DMS53 treated with DMSO at 0.1 percent for 48 hours (cell line): ENCODE results near the gene SULF2.
"Not testable (repeated sequence)": the region's sequence is repeated elsewhere in the genome, so short reads cannot be mapped to it uniquely, and the experiment has no call there.

Experiments used
- DNase-seq: peaks from one replicate; lab custom pipeline; 2025; ENCODE audit not compliant: unreplicated experiment; lab: John Stamatoyannopoulos, UW

The SULF2 gene

DNA sequence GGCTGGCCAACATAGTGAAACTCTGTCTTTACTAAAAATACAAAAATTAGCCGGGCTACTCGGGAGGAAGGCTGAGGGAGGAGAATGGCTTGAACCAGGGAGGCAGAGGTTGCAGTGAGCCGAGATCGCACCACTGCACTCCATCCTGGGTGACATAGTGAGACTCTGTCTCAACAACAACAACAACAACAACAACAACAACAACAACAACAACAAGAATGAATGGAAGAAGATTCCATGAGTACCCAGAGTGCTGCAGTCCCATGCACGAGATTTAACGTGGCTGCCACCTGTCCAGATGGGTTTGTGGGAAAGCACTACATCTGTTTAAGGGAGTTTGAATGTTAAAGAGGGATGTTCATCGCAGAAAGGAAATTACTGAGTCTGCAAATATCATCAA, 19.7 kb upstream of the SULF2 start:
- DNase-seq = not testable (repeated sequence)

DNA sequence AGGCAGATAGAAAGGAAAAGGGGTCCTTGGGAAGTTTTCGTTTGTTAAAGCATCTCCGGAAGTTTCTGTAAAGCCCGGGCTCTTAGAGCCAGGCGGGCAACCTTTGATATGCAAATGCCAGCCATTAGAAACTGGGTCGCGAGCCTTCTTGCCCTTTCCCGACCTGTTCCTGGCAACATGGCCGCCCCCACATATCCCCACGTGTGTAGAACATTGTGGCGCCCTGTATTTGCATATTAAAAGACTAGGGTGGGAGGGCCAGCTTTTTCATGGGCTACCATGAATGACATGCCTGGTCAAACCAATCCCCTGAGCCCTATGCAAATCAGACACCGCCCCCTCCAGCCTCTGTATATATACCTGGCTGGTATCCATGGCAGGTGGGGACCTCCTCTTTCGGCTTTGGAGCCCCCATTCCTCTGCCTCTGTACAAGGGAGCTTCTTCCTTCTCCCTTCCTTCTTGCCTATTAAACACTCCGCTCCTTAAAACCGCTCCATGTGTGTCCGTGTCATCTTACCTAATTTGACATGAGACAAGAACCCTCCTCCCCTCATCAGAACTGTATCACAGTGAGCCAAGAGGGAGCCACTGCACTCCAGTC, 19.0 kb upstream of the SULF2 start:
- not testable (repeated sequence) for DNase-seq

DNA sequence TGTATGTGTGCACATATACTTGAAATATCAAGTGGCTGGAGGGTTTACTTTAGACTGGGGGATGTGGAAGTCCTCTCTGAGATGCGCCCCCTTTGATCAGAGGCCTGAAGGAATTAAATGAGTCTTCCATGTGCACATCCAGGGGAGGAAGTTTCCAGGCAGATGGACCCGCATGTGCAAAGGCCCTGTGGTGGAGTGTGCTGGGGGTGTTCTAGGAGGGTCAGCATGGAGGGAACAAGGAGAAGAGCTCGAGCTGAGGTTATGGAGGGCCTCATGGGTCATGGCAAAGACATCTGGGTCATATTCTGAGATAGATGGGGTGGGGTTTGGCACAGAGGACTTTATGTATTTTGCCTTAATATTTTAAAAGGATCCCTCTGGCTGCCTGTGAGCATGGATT, 17.7 kb upstream of the SULF2 start:
- DNase-seq = no peak

DNA sequence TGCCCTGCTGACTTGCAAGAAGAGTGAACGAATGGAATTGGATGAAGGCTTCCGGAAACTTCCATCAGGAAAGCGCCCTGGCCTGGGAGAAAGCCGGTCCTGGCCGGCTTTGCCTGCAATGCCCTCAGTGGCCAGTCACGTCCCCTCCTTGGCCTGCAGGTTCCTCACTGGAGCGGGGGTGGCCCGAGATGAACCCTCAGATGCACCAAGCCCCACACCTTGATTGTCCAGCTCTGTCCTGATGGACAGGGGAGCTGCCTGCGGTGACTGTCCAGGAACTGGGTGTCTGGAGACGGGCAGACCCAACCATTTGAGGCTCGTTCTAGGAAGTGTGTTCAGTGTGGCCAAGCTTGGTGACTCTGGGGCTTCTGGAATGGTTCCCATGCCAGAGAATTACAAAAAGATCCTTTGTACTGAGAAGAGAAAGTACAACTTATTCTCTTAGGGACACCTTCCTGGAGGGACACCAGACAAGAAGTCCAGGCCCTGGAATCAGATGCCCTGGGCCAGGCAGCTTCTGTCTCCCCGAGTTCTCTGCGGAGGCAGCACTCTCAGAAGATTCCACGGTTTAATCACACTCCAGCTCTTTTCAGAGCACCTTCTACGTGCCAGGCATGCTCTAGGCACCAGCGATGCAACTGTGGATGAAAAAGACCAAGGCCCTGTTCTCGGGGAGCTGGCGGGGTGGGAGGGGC, 17.1 kb upstream of the SULF2 start:
- DNase-seq = no peak

DNA sequence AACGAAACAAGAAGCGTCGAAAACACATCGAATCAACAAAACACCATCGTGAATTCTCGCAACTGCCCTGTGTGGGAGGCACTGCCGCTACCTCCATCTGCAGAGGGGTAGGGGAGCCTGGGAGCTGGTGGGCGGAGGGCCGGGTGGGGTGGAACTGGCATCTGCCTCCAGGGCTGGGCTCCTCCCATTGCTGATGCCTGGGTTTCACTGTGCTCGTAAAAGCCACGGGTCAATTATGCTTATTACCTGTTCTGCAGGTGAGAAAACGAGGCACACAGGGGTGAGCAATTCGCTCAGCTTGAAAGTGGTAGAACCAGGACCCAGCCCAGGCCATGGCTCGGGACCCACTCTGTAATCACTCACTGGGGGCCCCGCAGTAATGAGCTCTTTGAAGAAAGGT, 16.5 kb upstream of the SULF2 start:
- no peak for DNase-seq

DNA sequence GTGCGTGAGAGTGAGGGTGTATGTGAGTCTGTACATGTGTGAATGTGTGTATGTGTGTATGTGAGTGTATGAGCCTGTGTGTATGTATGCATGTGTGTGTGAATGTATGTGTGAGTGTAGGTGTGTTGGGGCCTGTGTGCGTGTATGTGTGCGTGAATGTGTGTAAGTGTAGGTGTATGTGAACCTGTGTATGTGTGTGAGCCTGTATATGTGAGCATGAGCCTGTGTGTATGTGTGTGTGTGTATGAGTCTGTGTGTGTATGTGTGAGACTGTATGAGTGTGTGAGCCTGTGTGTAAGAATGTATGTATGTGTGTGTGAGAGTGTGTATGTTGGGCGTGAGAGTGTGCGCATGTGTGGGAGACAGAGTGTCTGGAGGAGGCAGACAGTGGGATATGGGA, 15.8 kb upstream of the SULF2 start:
- no peak for DNase-seq

DNA sequence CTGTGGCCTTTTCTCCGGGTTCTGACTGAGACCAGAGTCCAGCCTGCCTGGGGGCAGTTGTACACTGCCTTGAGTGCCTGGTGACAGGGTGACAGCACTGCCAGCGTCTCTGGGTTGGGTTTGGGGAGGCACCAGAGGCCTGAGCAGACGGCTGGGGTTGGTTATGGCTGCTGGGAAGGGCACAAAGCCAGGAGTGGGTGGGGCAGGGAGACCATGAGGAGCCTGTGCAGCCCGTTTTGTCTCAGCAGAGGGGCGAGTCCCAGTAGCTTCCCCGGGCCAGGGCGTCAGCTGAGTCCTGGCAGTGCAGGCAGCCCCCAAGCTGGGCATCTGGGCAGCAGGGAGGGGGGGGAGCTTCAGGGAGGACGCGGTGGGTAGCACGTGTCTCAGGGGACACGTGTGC, 15.3 kb upstream of the SULF2 start:
- DNase-seq = no peak

DNA sequence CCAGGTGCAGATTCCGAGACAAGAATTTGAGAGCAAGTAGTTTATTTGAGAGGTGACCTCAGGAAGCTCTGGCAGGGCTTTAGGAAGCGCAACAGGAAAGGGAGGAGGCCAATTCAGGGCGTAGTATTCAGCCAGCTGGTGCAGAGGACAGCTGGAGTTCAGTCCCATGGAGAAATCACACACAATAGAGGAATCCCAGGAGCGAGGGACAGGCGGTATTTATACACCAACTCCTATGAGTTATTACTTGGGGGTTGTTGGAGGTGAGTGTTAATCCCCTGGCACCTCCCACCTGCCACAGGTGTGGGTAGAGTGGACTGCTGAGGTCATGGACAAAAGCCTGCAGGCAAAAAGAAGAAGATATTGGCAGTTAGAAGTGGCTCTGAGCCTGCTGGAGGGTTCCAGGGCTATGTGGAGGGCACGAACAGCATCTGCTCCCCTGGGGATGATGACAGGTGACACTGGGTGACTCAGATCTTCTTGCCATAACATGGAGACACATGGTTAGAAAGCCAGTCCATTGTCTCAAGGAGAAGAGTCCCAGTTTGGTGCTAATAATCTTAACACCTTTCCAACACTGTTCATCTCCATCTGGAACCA, 13.9 kb upstream of the SULF2 start:
- no peak for DNase-seq

DNA sequence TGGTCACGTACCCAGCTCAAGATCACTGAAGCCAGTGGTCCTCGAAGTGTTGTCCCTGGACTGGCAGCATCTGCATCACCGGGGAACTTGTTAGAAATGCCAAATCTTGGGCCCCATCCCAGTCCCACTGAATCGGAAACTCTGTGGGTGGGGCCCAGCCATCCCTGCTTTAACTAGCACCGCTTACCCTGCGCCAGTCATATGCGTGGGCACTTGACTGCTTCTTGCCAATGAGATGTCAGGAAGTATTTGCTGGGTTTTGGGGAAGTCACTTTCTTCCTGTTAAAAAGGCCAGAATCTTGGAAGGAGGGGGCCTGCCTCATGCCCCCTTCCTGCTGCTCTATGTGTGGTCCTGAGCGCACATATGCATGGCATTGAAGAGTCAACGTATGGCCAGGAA, 11.7 kb upstream of the SULF2 start:
- no peak for DNase-seq

DNA sequence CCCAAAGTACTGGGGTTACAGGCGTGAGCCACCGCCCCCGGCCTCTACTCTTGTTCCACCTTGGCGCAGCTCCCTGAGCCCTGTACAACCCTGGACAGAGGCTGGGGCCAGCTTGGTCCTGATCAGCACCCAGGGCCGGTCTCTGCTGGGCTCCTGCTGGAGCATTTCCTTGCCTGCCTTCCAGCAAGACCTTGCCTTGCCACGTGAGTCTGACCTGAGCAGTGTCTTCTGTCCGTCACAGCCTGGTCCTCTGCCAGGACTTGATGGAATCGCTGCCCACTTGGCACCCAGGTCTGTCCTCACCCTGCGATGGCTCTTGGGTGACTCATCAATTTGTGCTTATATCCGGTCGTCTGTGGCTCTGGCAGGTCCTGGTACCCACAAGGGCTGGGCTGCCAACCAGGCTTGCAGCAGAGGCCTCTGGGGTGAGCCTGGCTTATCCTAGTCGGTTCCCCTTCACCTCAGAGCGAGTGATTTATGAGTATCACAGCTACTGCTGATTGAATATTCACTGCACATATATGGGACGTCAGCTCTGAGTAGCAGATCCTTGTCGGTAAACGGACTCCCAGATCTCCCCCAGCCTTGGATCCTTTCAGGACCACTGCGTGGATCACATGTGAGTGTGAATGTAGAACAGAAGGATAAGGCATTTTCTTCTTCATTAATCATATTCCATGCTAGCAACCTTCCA, 10.1 kb upstream of the SULF2 start:
- no peak for DNase-seq

DNA sequence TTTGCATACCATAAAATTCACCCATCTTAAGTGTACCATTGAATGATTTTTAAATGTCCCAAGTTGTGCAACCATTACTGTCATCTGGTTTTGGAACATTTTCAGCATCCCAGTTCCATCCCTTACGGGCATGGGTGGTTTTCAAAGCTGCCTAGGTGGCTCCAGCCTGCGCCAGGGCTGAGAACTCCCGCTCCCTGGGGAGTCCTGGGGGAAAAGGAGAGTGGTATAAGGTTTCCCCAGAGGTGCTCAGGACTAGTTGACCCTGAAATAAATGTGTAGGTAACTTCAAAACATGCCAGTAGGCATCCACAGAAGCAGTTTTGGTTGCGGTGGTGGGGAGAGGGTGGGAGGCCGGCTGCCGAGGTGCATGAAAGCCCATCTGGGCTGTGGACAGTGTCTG, 9.0 kb upstream of the SULF2 start:
- not testable (repeated sequence) for DNase-seq

DNA sequence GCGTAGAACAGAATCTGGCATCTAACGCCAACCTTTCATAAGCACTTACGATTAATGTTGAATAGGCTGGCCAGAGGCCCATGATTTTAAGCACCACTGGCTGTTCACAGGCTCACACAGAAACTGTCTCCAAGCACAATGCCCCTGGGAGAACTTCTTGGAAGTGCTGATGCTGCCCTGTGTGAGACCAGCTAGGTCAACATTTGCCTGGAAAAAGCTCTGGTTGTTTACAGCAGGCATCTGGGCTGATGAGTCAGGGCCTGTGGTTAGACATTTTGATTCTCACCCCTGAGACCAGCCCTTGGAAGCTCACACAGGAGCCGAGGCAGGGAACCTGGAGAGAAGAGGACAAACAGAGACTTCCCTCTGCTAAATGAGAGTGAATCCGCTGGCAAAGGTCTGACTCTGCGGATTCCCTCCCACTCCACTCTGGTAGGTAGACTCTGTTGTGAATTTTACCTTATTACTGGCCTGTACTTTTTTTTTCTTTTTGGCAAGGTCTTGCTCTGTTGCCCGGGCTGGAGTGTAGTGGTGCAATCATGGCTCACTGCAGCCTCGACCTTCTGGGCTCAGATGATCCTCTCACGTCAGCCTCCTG, 6.8 kb upstream of the SULF2 start:
- DNase-seq = no peak

DNA sequence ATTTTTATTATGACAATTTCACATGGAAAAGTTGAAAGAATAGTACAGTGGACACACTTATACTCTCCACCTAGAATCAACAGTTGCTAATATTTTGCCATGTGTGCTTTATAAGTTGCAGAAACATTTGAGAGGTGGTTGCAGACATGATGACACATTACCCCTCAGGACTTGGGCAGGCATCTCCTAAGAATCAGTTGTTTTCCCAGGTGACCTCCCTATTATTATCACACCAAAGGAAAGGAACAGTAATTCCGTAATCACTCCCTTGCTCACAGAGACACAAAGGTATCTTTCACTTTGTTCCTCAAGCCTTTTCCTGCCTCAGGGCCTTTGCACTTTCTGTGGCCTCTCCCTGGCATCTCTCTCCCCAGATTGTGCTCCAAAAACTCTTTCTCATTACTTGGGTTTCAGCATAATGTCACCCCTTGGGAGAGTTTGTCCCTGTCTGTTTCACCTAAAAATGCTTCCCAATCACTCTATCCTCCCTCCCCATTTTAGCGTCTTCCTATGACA, 5.9 kb upstream of the SULF2 start:
- DNase-seq = no peak

DNA sequence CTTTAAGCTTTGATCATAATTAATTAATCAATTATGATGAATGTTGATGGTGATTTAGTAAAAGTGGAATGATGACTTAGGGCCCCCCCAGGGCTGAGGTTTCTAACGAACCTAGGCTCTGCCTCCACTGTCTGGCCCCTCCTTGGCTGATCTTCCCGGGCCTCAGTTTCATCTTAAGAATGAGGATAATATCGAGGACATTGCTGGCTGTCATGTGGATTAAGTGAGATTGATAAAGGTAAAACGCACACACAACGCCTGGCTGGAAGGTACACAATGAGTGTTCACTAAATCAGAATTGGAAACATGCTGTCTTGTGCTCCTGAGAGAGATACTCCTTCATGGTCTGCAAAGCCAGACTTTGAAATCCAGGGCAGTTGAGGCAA, 5.3 kb upstream of the SULF2 start:
- DNase-seq = no peak

DNA sequence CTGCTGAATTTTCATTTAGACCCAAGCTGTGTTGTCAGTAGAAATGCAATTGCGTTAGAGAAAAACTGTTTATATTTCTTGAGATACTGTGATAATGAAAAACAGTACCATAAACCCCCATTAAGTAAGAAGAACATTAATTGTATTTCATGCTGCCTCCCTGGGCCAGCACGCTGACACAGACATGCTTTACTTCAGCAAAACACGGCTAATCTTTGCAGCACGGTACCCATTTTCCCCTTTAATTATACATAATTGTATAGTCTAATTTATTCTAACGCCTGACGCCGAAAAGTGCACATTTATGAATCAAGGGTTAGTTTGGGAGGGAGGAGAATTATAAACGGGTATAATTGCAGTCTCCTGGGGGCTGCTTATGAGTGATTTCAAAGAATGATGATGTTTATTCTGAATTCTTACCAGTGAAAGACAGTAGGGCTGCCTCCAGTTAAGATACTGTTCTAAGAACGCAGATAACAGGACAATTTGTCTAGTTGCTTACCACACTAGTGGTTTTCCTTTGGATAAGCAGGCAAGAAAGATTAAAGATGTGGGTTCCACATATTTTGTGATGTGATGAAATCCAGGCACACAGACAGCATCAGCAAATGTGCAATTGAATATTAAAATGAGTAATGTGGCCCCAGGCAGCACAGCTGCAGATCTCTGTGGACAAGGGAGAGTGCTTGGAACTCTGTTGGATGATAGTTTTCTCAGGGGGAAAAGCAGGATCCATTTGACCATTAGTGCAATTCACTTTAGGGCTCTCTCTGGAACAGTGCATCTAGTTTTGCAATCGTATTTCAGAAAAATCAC, 4.7 kb upstream of the SULF2 start:
- no peak for DNase-seq

DNA sequence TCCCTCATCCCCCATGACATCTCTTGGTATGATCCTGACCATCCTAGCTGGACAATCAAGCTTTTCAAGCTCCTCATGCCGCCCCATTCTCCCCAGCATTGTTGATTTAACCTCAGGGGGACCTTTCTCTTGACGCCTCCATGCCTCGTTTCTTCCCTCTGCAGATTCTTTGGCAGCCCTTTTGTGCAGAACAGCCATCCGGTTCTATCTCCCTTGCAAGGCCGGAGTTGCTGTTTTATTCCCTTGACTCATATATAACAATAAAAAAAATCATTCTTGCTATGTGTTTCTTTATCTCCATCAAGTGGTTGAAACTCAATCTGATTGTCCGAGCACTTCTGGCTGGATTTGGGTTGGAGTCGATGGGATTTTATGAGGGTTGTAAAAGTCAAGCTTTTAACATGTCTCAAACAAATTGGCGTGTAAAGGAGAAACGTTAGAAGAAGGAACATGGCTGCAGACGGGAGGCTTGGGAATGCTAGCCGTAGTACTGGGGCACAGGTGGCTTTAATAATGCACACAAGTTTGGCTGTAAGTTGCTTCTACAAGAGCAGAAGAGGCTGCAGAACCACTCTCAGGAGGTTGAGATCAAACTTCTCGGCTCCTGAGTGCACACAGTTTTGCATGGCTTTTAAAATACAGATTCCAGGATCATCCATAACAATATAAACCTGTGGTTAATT, 3.9 kb upstream of the SULF2 start:
- no peak for DNase-seq

DNA sequence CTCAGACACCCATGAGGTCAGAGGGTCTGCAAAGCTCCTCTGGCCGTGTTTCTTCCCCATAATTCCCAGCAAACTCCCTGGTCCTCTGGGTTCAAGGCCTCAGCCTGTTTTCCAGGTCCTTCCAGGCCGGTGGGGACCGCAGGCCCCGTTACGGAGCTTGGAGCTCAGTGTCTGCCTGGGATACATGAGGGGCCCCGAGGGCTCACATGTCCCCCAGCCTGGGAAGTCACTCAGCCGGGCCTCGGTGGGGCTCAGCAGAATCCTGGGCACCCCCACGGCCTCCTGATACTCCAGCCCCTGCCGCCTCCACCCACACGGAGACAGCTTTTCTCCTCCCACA, 3.4 kb upstream of the SULF2 start:
- no peak for DNase-seq

DNA sequence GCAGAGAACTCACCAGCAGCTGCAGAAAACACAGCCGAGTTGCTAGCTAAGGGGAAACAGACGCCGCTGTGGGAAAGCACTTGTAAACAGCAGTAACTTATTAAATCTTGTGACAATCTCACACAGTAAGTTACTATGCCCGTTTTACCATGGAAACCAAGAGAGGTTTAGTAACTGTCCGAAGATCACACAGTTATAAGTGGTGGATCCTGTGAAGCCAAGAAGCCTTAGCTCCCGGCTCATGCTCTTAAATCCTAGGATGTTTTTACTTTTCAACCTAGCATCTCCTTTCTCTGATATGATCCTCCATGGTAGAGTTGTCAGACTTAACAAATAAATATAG, 1.5 kb upstream of the SULF2 start:
- no peak for DNase-seq

DNA sequence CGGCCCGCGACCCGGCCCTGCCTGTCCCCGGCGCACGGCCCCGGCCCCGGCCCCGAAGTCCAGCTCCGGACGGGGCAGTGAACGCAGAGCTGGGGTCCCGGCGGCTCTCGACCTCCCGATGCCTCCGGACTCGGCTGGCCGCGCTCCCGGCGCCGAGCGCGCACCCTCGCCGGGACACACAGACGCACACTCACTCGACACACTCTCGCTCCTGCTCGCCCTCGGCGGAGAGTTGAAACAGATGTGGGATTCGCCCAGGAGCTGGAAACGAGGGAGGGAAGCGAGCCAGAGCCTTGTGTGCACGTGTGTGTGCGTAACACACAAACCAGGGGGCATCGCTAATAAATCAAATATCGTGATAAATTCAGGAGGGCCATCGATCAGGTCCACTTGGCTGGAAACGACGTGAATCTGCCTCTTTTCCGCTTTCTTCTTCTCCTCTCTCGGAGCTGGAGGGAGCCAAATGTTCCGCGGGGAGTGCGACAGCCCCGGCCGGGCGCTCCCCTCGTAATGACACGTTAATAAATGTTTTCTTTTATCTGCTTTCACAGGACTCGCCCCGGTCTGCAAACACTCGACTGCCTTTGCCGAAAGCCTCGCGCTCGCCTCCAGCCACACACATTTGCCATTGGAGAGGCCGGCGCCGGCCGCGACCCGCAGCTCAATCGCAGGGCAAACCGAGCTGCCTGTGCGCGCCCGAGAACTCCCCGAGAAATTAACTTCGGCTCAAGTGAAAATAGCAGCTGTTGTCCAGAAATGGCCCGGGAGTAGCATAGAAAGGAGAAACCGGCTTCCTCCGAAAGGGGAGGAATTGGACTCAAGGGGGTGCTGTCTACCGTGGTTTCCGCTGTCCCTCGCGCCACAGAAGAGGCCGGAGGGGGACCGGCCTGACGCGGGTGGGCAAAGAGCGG, 828 bp upstream of the SULF2 start:
- DNase-seq = no peak
